Colonic mucosa (tissue), 4 donors: ENCODE measurements around the gene PPP2R2D. TPM values are rescaled to one million over a fixed set of nuclear protein-coding genes. Genes with fewer than 3 reads are reported as not detected.

Experiments used
- DNase-seq: peaks from one replicate; pipeline ENCODE4 v3.0.0-alpha.2; 2020
- H3K27ac ChIP-seq: fragments of 200-600 bp; one replicate; pipeline ENCODE4 v1.8.0; 2021
- H3K27me3 ChIP-seq: fragments of 200-600 bp; one replicate; pipeline ENCODE4 v1.8.0; 2021
- H3K36me3 ChIP-seq: fragments of 200-600 bp; one replicate; pipeline ENCODE4 v1.8.0; 2021
- H3K4me1 ChIP-seq: fragments of 200-600 bp; one replicate; pipeline ENCODE4 v1.8.0; 2021; ENCODE audit warnings: mild to moderate bottlenecking
- H3K4me3 ChIP-seq: fragments of 200-600 bp; one replicate; pipeline ENCODE4 v1.8.0; 2021
- H3K9ac ChIP-seq, 2 donors: one replicate each; pipeline ENCODE4 v1.7.0; 2013; ENCODE audit warnings: control low read depth in 2 of 2, low read depth in 2 of 2, low read length in 2 of 2
- H3K9me3 ChIP-seq: fragments of 200-600 bp; one replicate; pipeline ENCODE4 v1.8.0; 2021
- intact Hi-C: fragments of 100-400 bp; cut with DNase I; formaldehyde crosslinking; loops from one replicate; pipeline ENCODE4 v1.14.1; 2022
- total RNA-seq, 2 donors: library from RNA; stranded (reverse); fragmentation: NEBNext Ultra II Directional in 1 of 2; extraction: Animal tissue kit (Norgen Biotek cat#: 25700) in 1 of 2; gene quantifications; one replicate each; pipeline ENCODE4 v1.2.1, GENCODE V29; 2021
- TF ChIP-seq, protein P1 (sequence below): fragments of 200-600 bp; IDR thresholded peaks from one replicate; pipeline ENCODE4 v1.8.0; 2022; ENCODE audit warnings: antibody characterized with exemption, mild to moderate bottlenecking
- donor health status: healthy.
- donor health status: DM: no; HTN: no; CAD: no.
- donor health status: DM: no; HTN: no; CAD: no.

PPP2R2D gene
- total RNA-seq, 2 donors from 2014 or later: 28.1 to 30.6 TPM

DNA sequence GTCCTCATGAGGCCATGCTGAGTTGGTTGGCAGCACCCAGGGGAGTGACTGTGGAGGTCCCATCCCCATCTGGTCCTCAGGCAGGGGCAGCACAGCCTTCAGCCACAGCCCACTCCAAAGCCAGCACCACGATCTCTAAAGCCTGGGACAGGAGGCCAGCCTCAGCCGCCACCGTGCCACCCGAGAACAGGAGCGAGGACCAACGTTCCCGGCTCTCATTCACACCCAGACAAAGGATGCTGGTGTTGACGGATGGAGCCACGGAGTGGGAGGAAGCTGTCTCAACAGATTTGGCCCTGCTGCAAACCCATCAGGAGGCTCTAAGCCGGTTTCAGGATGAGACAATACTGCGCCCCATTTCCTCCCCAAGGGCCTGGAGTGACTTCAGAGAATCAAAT is 42.7 kb upstream of the PPP2R2D start:
- no peak for DNase-seq

DNA sequence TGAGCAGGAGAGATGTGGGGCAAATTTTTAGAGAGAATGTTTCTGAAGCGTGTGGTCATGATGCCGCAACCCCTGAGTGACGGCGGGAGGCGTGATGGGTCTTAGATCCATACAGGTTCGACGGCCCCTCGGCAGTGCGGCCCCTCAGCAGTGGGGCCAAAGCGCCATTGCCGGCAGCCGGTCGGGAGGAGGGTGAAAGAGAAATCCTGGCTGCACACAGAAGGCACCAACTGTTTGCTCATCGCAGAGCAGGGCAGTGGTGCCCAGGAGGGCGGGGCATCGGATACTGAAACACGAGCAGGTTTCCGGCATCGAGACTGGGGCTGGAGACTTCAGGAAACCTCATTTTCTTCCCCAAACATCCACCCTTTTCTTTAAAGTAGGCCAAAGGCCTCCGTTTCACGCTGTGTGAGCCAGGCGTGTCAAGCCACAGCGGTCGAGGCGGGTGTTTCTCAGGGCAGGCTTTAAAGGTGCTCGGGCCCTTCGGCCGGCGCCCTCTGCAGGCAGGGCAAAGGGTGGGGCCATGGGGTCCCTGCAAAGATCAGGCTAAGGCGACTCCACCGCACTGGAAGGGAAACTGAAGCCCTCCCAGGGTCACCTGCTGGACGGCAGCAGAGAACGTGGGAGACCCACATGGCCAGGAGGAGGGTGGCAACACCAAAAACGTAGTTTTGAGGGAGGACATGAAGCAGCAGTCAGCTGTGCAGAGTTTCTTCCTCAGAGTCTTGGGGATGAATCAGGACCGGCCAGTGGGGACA is 42.0 kb upstream of the PPP2R2D start:
- no peak overlapping the region for H3K4me3 ChIP-seq
- H3K36me3 ChIP-seq: no peaks in the 10 kb centered on the region
- H3K9ac ChIP-seq: no peak overlapping the region
- intact Hi-C loops: no loop called here
- no peaks in the 10 kb centered on the region for H3K27me3 ChIP-seq
- H3K9me3 ChIP-seq: no peaks in the 10 kb centered on the region
- H3K4me1 ChIP-seq: no peaks in the 10 kb centered on the region
- no peak overlapping the region for H3K27ac ChIP-seq
- TF ChIP-seq, protein P1, sequence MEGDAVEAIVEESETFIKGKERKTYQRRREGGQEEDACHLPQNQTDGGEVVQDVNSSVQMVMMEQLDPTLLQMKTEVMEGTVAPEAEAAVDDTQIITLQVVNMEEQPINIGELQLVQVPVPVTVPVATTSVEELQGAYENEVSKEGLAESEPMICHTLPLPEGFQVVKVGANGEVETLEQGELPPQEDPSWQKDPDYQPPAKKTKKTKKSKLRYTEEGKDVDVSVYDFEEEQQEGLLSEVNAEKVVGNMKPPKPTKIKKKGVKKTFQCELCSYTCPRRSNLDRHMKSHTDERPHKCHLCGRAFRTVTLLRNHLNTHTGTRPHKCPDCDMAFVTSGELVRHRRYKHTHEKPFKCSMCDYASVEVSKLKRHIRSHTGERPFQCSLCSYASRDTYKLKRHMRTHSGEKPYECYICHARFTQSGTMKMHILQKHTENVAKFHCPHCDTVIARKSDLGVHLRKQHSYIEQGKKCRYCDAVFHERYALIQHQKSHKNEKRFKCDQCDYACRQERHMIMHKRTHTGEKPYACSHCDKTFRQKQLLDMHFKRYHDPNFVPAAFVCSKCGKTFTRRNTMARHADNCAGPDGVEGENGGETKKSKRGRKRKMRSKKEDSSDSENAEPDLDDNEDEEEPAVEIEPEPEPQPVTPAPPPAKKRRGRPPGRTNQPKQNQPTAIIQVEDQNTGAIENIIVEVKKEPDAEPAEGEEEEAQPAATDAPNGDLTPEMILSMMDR: no peak
- DNase-seq: no peak

More for the DNA sequence above, 42.7 kb upstream of the PPP2R2D start:
- Histone ChIP-seq H3K36me3 (no peaks in the 10 kb centered on the region), H3K9me3 (no peaks in the 10 kb centered on the region), H3K9ac (no peak overlapping the region), H3K27ac (no peak overlapping the region), H3K27me3 (no peaks in the 10 kb centered on the region), H3K4me1 (no peaks in the 10 kb centered on the region), H3K4me3 (no peak overlapping the region)
- TF ChIP-seq, protein P1: no peak
- intact Hi-C loops: no loop called here

DNA sequence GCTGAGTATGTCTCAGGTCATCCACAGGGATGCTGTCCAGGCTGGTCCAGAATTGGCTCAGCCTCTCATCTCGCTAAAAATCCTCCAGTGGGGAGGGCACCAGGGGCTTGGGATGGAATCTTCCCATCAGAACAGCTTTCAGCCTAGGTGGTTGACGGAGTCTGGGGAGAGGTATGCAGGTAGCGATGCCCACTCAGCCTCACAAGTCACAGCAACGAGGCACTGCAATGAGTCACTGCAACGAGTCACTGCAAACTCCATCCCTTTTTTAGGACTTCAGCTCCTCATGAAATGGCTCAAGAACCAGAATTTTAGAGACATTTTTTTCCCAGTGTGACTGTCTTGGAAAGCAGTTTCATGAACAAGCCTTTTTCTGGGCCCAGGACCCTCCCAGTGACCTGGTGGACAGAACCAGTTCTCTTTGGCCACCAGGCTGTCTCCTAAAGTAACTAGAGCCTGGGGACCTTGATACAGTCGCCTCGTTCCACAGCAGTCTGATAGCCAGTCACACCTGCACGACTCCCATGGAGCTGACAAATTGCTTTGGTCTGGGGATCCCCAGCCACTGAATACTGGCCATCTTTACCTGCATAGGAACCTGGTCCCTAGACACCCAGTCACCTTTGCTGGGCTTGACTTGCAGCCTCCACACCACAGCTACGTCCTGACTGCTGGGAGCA is 41.3 kb upstream of the PPP2R2D start:
- Histone ChIP-seq H3K9me3 (no peaks in the 10 kb centered on the region), H3K27ac (no peak overlapping the region), H3K9ac (no peak overlapping the region), H3K4me1 (no peaks in the 10 kb centered on the region), H3K27me3 (no peaks in the 10 kb centered on the region), H3K36me3 (no peaks in the 10 kb centered on the region), H3K4me3 (no peak overlapping the region)
- no peak for DNase-seq
- intact Hi-C loops: no loop called here
- TF ChIP-seq, protein P1: no peak

DNA sequence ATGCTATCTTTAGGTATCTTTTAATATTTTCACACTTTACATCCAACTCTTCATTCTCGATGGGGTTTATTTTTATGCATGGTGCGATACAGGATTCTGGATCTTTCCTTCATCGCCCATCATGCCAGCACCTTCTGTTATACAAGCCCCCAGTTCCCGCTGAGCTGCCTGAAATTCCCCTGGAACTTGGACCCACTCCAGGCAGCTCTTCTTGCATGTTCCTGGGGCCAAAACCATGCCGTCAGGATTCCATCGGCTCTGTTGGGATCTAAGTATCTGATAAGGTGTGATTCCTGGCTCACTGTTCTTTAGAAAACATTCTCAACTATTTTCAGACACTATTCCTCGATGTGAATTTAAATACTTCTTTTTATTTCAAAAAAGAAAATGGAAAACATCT is 40.5 kb upstream of the PPP2R2D start:
- H3K4me1 ChIP-seq: no peaks in the 10 kb centered on the region
- H3K27me3 ChIP-seq: no peaks in the 10 kb centered on the region
- H3K9ac ChIP-seq: no peak overlapping the region
- H3K9me3 ChIP-seq: no peaks in the 10 kb centered on the region
- DNase-seq: no peak
- no peaks in the 10 kb centered on the region for H3K36me3 ChIP-seq
- intact Hi-C loops: no loop called here
- TF ChIP-seq, protein P1: no peak
- H3K4me3 ChIP-seq: no peak overlapping the region
- no peak overlapping the region for H3K27ac ChIP-seq

DNA sequence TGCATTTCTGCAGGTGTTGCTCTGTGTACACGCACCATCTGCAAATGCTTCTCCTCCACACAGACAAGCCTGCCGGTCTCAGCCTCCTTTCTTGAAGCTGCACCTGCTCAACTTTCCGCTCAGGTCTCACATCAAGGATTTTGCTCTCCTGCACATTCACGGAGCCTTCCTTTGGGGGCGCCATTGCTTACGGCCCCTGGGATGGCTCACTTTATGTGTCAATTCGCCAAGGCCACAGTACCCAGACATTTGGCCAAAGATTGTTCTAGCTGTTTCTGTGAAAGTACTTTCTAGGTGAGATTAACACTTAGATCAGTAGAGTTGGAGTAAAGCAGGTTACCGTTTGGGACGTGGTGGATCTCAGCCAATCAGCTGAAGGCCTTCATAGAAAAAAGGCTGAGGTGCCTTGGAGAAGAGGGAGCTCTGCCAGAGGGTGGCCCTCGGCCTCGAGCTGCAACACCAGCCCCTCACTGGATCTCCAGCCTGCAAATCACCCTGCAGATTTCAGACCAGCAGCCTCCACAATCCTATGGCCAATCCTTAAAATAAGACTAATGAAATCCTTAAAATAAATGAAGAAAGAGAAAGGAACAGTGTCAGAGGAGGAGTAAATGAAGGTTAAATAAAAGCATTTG is 39.9 kb upstream of the PPP2R2D start:
- intact Hi-C loops: no loop called here
- DNase-seq: no peak
- H3K27ac ChIP-seq: no peak overlapping the region
- H3K4me1 ChIP-seq: no peaks in the 10 kb centered on the region
- H3K4me3 ChIP-seq: no peak overlapping the region
- H3K27me3 ChIP-seq: no peaks in the 10 kb centered on the region
- H3K9ac ChIP-seq: no peak overlapping the region
- TF ChIP-seq, protein P1: no peak
- H3K9me3 ChIP-seq: no peaks in the 10 kb centered on the region
- H3K36me3 ChIP-seq: no peaks in the 10 kb centered on the region
